ENCODE data around the gene CILP2.

DNA sequence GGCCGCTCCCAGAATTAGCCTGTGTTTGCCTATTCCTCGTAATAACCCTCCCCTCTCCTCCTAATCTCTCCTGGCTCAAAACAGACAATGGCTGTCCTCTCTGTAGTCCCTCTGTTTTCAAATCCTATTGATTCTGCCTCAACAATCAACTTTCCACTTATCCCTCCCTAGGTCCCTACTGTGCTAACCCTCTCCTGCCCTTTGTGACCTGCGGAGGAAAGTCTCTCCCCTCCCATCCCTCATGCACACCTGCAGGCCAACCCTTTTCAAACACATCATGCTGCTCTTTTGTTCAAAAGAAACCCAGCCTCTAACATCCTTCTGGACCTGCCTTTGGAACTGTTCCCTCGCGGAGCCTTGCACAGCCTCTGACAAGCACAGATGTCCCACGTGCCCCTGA lies 37.3 kb downstream of the CILP2 start:
- TF ChIP-seq, protein P1, sequence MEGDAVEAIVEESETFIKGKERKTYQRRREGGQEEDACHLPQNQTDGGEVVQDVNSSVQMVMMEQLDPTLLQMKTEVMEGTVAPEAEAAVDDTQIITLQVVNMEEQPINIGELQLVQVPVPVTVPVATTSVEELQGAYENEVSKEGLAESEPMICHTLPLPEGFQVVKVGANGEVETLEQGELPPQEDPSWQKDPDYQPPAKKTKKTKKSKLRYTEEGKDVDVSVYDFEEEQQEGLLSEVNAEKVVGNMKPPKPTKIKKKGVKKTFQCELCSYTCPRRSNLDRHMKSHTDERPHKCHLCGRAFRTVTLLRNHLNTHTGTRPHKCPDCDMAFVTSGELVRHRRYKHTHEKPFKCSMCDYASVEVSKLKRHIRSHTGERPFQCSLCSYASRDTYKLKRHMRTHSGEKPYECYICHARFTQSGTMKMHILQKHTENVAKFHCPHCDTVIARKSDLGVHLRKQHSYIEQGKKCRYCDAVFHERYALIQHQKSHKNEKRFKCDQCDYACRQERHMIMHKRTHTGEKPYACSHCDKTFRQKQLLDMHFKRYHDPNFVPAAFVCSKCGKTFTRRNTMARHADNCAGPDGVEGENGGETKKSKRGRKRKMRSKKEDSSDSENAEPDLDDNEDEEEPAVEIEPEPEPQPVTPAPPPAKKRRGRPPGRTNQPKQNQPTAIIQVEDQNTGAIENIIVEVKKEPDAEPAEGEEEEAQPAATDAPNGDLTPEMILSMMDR (conservative IDR thresholded peaks at IDR 0.05; ENCODE audit: low read depth, low read length), result no peak
- no peak for TF ChIP-seq EZH2 (IDR thresholded peaks at IDR 0.05; ENCODE audit: borderline replicate concordance, low read depth, low read length, poor library complexity, severe bottlenecking)
